NCI-H774 (cell line): ENCODE data around the gene C11orf21.
"Not testable (repeated sequence)": the region's sequence is repeated elsewhere in the genome, so short reads cannot be mapped to it uniquely, and the experiment has no call there.

Experiments
- DNase-seq: peaks from one replicate; lab custom pipeline; 2025; lab: John Stamatoyannopoulos, UW

Gene C11orf21

DNA sequence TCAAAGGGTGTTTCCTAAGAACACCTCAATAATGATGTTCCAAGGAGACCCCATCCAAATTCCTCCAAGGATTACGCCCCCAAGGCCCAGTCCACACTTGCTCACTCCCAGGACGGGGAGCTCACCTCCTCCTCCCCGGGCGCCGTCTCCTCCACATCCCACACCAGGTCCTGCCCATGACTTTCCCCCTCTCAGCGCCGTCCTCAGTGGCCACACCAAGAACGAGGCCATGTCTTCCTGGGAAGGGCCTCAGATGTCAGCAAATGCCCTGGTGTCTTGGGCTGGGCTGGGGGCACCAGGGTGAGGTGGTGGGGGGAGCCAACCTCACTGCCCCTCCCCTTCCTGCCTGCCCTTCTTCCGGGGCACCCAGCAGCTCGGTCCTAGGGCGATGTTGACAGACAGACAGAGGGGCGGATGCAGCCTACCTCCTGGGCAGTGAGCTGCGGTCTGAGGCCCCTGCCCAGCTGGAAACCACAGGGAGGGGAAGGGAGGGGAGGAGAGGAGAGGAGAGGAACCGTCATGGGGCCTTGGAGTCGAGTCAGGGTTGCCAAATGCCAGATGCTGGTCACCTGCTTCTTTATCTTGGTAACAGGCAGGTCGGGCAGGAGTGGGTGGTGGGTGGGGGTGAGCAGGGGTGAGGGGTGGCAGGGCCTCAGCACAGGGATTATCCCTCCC is at the start of gene C11orf21, which contains the start of gene TSPAN32:
C11orf21 (minus strand) TSS at position 288 of the 675 bp plus-strand sequence; CDS start at position 178, 110 bp downstream.
TSPAN32 (plus strand) TSS at position 383 of the 675 bp plus-strand sequence; CDS start at position 520, 137 bp downstream.
- DNase-seq: no peak

DNA sequence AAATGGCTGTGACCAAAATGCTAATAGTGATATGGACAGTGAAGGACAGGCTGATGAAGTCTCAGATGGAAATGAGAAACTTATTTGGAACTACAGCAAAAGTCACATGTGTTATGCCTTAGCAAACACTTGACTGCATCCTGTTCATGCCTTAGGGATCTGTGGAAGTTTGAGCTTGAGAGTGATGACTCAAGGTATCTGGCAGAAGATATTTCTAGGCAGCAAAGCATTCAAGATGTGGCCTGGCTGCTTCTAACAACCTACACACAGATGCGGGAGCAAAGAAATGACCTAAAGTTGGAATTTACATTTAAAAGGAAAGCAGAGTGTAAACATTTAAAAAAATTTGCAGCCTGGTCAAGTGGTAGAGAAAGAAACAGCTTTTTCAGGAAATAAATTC is 47.3 kb upstream of the C11orf21 start:
- no peak for DNase-seq

GRCh38 chr11:2347308-2347830 is 45.7 kb upstream of the C11orf21 start:
- no peak for DNase-seq

DNA sequence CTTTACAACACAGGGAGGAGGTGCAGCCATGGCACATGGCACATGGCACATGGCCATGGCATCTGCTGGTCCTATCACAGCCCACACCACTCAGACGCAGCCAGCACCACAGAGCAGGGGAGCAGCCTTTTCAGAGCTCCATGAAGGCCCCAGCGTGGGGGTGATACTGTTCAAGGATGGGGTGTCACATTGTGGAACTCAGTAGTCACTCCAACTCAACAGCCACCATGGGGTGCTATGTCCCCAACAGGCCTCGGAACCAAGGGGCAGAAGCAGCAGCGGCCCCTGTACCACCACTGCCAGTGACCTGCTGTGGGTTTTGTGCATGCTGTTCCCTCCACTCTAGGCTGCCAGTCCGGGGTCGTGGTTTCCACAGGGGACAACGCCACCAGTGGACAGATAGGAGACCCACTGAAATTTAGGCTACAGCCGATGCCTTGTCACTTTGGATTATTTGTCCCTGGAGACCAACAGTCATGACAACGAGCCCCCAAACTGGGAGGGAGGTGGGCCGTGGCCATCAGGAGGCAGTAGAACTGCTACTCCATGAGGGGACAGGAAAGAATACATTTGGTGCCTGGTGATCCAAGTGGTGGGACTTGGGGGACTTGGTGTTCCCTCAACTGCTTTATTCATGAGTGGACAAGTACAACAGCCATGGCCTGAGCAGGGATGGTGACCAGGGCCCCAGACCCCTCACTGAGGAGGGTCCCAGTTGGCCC is 45.0 kb upstream of the C11orf21 start:
- DNase-seq: no peak

GRCh38 chr11:2346014-2346413 is 44.3 kb upstream of the C11orf21 start:
- no peak for DNase-seq

DNA sequence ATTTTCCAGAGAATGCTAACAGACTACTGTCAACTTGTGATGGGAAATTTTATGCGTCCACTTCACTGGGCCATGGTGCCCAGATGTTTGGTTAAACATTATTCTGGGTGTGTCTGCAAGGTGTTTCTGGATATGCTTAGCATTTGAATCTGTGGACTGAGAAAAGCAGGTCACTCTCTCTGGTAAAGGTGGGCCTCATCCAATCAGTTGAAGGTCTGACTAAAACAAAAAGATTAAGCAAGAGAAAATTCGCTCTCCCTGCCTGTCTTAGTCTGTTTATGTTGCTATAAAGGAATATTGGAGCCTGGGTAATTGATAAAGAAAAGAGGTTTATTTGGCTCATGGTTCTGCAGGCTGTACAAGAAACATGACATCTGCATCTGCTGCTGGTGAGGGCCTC is 43.3 kb upstream of the C11orf21 start:
- no peak for DNase-seq

DNA sequence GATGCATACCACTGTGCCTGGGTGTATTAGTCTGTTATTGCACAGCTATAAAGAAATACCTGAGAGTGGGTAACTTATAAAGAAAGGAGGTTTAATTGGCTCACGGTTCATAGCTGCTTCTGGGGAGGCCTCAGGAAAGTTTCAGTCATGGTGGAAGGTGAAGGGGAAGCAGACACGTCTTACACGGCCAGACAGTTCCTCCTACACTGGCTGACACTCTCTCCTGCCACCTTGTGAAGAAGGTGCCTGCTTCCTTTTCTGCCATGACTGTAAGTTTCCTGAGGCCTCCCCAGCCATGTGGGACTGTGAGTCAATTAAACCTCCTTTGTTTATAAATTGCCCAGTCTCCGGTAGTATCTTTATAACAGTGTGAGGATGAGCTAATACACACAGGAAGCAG is 41.8 kb upstream of the C11orf21 start:
- DNase-seq: no peak

- DNase-seq: no peak
Observed at GRCh38 chr11:2342981-2343380, 41.3 kb upstream of the C11orf21 start.

GRCh38 chr11:2342557-2342956 is 40.8 kb upstream of the C11orf21 start:
- no peak for DNase-seq

- not testable (repeated sequence) for DNase-seq
Observed at GRCh38 chr11:2338760-2339159, 37.0 kb upstream of the C11orf21 start.

- DNase-seq: not testable (repeated sequence)
Observed at GRCh38 chr11:2335286-2335685, 33.6 kb upstream of the C11orf21 start.

DNA sequence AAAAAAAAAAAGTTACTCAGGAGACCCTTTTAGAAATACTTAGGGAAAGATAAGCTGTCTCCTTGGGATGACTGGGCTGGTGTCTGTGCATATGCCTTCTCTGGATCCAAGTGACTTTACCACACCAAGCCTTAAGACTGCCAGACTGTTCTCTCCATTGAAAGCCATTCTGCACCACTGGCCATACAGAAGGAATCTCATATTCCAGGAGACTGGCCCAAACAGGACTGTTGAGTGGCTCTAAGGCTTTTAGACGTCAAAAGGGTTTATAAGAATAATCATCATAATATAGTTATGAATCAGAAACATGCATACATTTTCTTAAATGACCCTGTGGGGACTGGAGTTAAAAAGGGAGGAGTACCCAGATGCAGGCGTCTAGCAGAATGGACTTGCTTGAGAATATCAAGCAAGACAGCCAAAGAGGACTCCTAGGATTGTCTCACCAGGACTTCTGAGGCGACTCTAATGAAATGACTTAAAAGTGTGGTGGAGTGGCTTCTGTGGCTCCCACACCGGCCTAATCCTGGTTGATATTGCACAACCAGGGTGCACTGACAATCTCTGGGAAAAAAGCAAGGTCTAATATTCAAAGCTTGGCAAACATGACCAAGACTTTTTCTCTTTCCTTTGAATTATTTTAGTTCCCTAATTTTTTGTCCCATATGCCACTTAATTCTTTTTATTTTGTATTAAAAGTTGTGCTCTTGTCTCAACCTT is 31.9 kb upstream of the C11orf21 start:
- DNase-seq: not testable (repeated sequence)

GRCh38 chr11:2332569-2332968 is 30.9 kb upstream of the C11orf21 start:
- not testable (repeated sequence) for DNase-seq

GRCh38 chr11:2331404-2331803 is 29.7 kb upstream of the C11orf21 start:
- no peak for DNase-seq

- no peak for DNase-seq
Observed at GRCh38 chr11:2330696-2331095, 29.0 kb upstream of the C11orf21 start.

GRCh38 chr11:2329551-2329950 is 27.8 kb upstream of the C11orf21 start:
- no peak for DNase-seq

DNA sequence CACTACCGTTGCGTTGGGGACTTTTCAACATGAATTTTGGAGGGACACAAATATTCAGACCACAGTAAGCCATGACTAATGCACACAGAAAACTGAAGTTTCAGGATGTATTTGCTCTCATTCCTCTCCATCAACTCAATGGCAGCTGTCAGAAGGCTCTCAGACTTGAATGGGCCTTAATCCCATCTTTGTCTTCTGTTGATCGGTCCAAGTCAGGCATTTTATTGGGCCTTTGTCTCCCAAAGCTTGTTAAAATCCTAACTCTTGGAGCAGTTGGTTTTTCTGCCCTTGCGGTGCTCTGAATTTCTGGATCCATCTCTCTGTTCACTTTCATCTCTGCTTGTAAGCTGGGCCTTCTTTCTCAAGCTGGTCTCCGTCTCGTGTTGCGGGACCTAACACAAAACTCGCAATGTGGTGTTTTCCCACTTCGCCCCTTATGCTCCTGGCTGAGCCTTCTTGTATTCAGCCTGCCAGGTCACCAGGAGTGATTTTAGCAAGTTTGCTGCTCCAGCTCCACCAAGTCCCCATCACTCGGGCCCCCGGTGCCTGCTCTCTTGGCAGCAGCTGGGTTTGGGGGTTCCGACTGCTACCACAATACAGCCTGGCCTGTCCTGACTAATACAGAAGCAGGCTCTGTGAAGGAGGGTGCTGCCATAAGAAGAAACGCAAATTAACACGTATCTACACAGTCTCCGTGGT is 27.1 kb upstream of the C11orf21 start:
- DNase-seq: no peak

DNA sequence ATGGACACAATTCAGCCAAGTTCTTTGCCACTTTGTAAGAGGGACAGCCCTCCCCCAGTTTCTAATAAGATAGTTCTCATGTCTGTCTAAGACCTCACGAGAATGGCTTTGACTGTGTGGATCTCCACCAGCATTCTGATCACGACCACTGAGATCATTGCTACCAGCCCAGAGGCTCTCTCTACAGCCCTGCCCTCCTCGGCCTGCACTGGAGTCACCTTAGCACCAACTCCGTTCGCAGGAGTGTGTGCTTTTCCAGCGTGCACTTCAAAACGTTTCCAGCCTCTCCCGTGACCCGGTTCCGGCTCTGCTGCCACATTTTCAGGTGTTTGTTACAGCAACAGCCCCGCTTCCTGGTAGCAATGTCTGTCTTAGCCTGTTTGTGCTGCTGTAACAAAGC is 26.3 kb upstream of the C11orf21 start:
- no peak for DNase-seq

DNA sequence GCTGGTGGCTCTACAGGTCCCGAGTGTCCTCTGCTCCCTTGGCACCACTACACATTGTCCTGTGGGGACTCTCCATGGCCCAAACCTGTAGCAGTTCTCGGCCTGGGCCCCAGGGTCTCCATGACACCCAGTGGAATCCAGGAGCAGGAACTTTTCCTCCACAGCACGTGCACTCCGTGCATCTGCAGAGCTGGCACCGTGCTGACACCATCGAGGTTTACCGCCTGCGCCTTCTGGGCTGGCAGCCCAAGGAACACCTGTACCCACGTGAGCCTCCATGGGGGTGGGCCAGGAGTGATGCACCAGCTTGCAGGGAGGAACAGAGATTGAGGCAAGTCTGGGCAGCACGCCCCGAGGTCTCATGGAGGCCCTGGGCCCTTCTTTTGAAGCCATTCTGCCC is 25.3 kb upstream of the C11orf21 start:
- DNase-seq: no peak

DNA sequence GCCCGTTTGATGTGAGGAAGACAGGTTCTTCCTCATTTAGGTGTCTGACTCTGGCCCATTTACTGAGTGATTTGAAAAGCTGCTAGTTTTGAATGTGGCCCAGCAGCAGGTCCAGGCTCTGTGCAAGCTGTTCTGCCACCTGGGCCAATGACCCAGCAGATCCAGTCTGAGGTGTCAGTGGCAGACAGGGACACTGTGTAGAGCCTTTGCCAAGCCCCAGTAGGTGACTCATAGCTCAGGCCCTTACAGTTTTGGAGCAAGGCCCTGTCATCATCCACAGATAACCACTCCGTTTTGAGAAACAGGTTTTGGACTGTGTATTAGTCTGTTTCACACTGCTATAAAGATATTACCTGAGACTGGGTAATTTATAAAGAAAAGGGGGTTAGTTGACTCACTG is 24.0 kb upstream of the C11orf21 start:
- no peak for DNase-seq

- DNase-seq: no peak
Observed at GRCh38 chr11:2325123-2325522, 23.4 kb upstream of the C11orf21 start.

DNA sequence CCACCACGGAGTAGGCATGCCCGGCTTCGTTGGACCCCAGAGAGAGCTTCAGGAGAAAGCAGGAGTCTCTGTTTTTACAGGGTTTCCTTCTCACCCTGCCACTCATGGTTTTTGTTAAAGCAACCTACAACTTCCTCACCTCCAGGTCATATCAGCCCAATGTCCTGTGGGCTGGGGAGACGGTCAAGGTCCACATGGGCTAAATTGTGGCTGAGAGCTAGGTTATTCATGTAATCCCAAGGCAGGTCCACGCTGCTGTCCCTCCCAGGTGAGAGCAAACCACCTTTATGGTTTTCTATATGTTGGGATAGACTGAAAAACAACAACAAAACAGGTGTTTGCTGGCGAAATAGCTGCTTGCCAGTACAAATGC is 19.6 kb upstream of the C11orf21 start:
- DNase-seq: no peak
